Type B pancreatic cell (in vitro differentiated cells): Measurements from ENCODE around the gene ALKBH5. TPM values are rescaled to one million over a fixed set of nuclear protein-coding genes. Genes with fewer than 3 reads are reported as not detected.

Experiments used
- DNase-seq: peaks from one replicate; pipeline ENCODE4 v3.0.0; 2021; ENCODE audit warnings: mixed read lengths; ENCODE audit not compliant: unreplicated experiment; ENCODE audit errors: extremely low spot score
- H3K27ac Mint-ChIP-seq: 2 replicates; pipeline ENCODE4 v1.8.0; 2021; ENCODE audit warnings: mild to moderate bottlenecking, mixed read lengths
- H3K27me3 Mint-ChIP-seq: 2 replicates; pipeline ENCODE4 v1.8.0; 2021; ENCODE audit warnings: mixed read lengths
- H3K36me3 Mint-ChIP-seq: 2 replicates; pipeline ENCODE4 v1.8.0; 2021; ENCODE audit warnings: mixed read lengths
- H3K4me1 Mint-ChIP-seq: one replicate; pipeline ENCODE4 v1.8.0; 2021; ENCODE audit warnings: mixed read lengths; ENCODE audit not compliant: unreplicated experiment
- H3K4me3 Mint-ChIP-seq: 2 replicates; pipeline ENCODE4 v1.8.0; 2021; ENCODE audit warnings: mild to moderate bottlenecking, mixed read lengths
- H3K9me3 Mint-ChIP-seq: 2 replicates; pipeline ENCODE4 v1.8.0; 2021; ENCODE audit warnings: mixed read lengths
- CTCF ChIP-seq: fragments of 200-600 bp; sonication (generic); conservative IDR thresholded peaks from 2 replicates; pipeline ENCODE4 v1.5.0; 2021; ENCODE audit warnings: antibody characterized with exemption, mild to moderate bottlenecking
- total RNA-seq: library from RNA; stranded (reverse); gene quantifications from 2 replicates; pipeline ENCODE4 v1.2.1, GENCODE V29; 2021; ENCODE audit warnings: low replicate concordance

The ALKBH5 gene
- total RNA-seq, 1 donor from 2014 or later, result 88.8 TPM

- no peaks in the 10 kb centered on the region for H3K27me3 Mint-ChIP-seq
- peak overlapping the region; percentile 62 for H3K27ac Mint-ChIP-seq
- H3K9me3 Mint-ChIP-seq, result no peaks in the 10 kb centered on the region
- peak overlapping the region; percentile 65 for H3K4me3 Mint-ChIP-seq
- H3K36me3 Mint-ChIP-seq, result no peaks in the 10 kb centered on the region
- no peak for TF ChIP-seq CTCF
- no peak for DNase-seq
- H3K4me1 Mint-ChIP-seq, result peaks cover 34% of the 10 kb centered on the region
Measured at GRCh38 chr17:18228176-18228682, 44.6 kb downstream of the ALKBH5 start.

DNA sequence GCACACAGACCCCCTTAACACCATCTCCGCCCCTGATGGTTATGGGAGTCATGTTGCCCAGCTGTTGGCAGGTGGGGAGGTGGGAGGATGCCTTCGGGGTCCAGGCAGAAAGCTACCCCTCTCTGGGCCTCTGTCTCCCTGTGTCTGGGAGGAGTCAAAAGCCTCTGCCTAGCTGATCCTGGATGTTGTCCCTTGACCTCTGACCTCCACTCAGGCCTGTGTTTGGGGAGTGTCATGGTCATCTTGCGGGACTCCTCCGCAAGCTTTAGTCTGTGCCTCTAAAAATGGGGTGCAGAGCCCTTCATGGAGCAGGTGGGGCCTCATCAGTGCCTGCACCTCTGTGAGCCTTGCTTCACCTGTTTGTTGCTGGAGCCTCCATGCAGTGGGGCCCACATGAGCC lies 45.6 kb downstream of the ALKBH5 start:
- H3K36me3 Mint-ChIP-seq, result no peaks in the 10 kb centered on the region
- no peak overlapping the region for H3K4me3 Mint-ChIP-seq
- no peaks in the 10 kb centered on the region for H3K27me3 Mint-ChIP-seq
- peaks cover 34% of the 10 kb centered on the region for H3K4me1 Mint-ChIP-seq
- peak overlapping the region; percentile 62 for H3K27ac Mint-ChIP-seq
- TF ChIP-seq CTCF, result no peak
- H3K9me3 Mint-ChIP-seq, result no peaks in the 10 kb centered on the region
- DNase-seq, result no peak

DNA sequence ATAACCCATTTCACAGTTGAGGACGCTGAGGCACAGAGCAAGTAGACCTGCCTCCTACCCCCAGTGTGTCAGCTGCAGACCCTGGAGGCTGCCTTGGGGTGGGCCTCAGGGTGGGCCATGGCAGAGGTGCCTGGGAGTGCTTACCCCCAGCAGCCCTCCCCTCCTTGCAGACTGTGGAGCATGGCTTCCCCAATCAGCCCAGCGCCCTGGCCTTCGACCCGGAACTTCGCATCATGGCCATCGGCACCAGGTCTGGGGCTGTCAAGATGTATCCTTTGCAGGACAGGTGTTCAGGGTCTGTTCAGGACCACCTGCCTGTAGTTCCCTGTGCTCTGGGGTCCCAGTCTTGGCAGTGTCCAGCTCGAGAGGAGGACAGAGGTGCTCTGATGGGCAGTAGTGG lies 46.1 kb downstream of the ALKBH5 start:
- no peak for DNase-seq
- Mint-ChIP-seq H3K9me3 (no peaks in the 10 kb centered on the region), H3K4me1 (peaks cover 33% of the 10 kb centered on the region), H3K27ac (no peak overlapping the region), H3K4me3 (no peak overlapping the region), H3K27me3 (no peaks in the 10 kb centered on the region), H3K36me3 (no peaks in the 10 kb centered on the region)
- TF ChIP-seq CTCF, result no peak

DNA sequence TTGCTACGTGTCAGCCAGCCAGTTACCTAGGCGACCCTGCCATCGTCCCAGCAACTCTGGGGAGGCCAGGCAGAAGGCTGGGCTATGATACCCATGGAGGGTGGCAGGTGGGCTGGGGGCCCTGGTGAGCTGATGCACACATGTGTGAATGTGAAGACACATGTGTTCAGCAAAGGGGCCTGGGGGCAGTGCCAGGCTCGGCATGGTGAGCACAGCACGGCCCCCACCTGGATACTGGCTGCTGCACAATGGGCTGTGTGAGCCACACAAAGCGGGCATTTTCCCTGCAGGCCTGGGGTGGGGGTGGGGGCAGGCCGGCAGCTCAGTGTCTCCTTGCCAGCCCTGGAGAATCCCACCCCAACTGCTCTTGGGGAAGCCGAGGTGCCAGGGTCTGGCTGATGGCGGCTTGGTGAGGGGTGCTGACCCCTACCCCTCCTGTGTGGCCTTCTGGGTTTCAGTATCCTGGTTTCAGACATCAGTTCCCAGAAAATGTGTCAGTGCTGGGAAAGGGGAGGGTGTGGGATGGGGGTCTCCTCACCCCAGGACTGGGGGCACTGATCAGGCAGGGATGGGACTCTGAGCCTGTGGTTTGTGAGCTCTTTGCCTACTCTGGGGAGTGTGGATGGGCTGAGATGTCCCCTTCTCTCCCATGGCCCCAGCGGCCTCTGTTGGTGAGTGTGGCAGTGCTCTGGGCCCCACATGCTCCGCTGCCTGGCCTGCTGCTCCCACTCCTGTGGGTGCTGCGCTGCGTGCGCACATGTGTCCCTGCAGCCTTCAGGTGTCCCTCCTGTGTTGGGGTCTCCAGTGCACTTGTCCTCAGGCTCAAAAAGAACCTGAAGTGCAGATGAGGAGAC lies 46.9 kb downstream of the ALKBH5 start:
- H3K4me3 Mint-ChIP-seq, result no peak overlapping the region
- no peak for DNase-seq
- no peaks in the 10 kb centered on the region for H3K36me3 Mint-ChIP-seq
- no peak overlapping the region for H3K27ac Mint-ChIP-seq
- H3K9me3 Mint-ChIP-seq, result no peaks in the 10 kb centered on the region
- H3K4me1 Mint-ChIP-seq, result peaks cover 30% of the 10 kb centered on the region
- no peaks in the 10 kb centered on the region for H3K27me3 Mint-ChIP-seq
- no peak for TF ChIP-seq CTCF

- TF ChIP-seq CTCF, result no peak
Measured at GRCh38 chr17:18231164-18231563, 47.5 kb downstream of the ALKBH5 start.

More at GRCh38 chr17:18231164-18231563, 47.5 kb downstream of the ALKBH5 start:
- DNase-seq, result no peak
- peaks cover 30% of the 10 kb centered on the region for H3K4me1 Mint-ChIP-seq
- no peaks in the 10 kb centered on the region for H3K27me3 Mint-ChIP-seq
- no peaks in the 10 kb centered on the region for H3K36me3 Mint-ChIP-seq
- no peaks in the 10 kb centered on the region for H3K9me3 Mint-ChIP-seq
- no peak overlapping the region for H3K27ac Mint-ChIP-seq
- H3K4me3 Mint-ChIP-seq, result peak overlapping the region; percentile 68
